Transverse colon (tissue), 4 donors: ENCODE measurements around the gene PYGB.

Experiments
- CTCF ChIP-seq, 5 experiments: fragments of 200-600 bp in 3 of 5; fragments of 450-650 bp in 2 of 5; sonication (generic) in 3 of 5; IDR thresholded peaks; 1 replicate in 2 of 5; 2 replicates in 3 of 5; pipeline ENCODE4 v1.5.1; 2016 to 2017; ENCODE audit warnings: antibody characterized with exemption in 5 of 5, inconsistent platforms in 3 of 5, mild to moderate bottlenecking in 2 of 5, moderate library complexity in 1 of 5
- EP300 ChIP-seq: sonication (generic); formaldehyde crosslinking; IDR thresholded peaks from one replicate; pipeline ENCODE4 v1.6.1; 2017; ENCODE audit warnings: antibody characterized with exemption, low read depth
- POLR2A ChIP-seq: fragments of 450-650 bp; IDR thresholded peaks from one replicate; pipeline ENCODE4 v1.6.1; 2016; ENCODE audit warnings: antibody characterized with exemption, mild to moderate bottlenecking, moderate library complexity
- POLR2AphosphoS5 ChIP-seq, 3 donors: sonication (generic); formaldehyde crosslinking; IDR thresholded peaks; one replicate each; pipeline ENCODE4 v1.6.1; 2016; ENCODE audit warnings: antibody characterized with exemption in 3 of 3

- TF ChIP-seq CTCF (IDR thresholded peaks at IDR 0.05) = no peak
- TF ChIP-seq POLR2A = no peak
- TF ChIP-seq EP300 = no peak
- no peak for TF ChIP-seq POLR2AphosphoS5 (IDR thresholded peaks at IDR 0.05)
Measured at GRCh38 chr20:25284131-25284601, 36.3 kb downstream of the PYGB start.
